Pancreas (tissue), 10 donors: ENCODE data around the gene MYRF. TPM values are rescaled to one million over a fixed set of nuclear protein-coding genes. Genes with fewer than 3 reads are reported as not detected.

Experiments used
- ATAC-seq, 4 donors: fragments of 200-7000 bp; cut with Tn5 transposase; one replicate each; pipeline versions ENCODE4 v1.8.0 to v1.9.1; 2020; ENCODE audit warnings: mild to moderate bottlenecking in 4 of 4, moderate library complexity in 4 of 4
- DNase-seq, 6 donors: peaks; one replicate each; pipeline ENCODE4 v3.0.0-alpha.2; 2020
- FAIRE-seq: peaks from 2 replicates; lab custom pipeline; 2012; peaks lifted over from hg19 to GRCh38; lab: Jason Lieb, UNC
- H3K27ac ChIP-seq, 4 donors: fragments of 200-600 bp; sonication (generic); 1 replicate in 3 of 4; 2 replicates in 1 of 4; pipeline versions ENCODE4 v1.5.0 to v1.8.0; 2020
- H3K27me3 ChIP-seq, 4 donors: fragments of 200-600 bp; one replicate each; pipeline ENCODE4 v1.8.0; 2021
- H3K36me3 ChIP-seq, 3 donors: fragments of 200-600 bp; sonication (generic) in 1 of 3; one replicate each; pipeline versions ENCODE4 v1.5.0 to v1.8.0; 2020 to 2021
- H3K4me1 ChIP-seq, 3 donors: fragments of 200-600 bp; one replicate each; pipeline ENCODE4 v1.8.0; 2021
- H3K4me3 ChIP-seq, 4 donors: fragments of 200-600 bp; sonication (generic) in 2 of 4; one replicate each; pipeline versions ENCODE4 v1.5.0 to v1.8.0; 2020 to 2021
- H3K9me3 ChIP-seq, 4 donors: fragments of 200-600 bp; one replicate each; pipeline ENCODE4 v1.8.0; 2021
- CTCF ChIP-seq, 4 donors: fragments of 200-600 bp; sonication (generic) in 3 of 4; IDR thresholded peaks; one replicate each; pipeline versions ENCODE4 v1.5.0 to v1.8.0; 2021; ENCODE audit warnings: antibody characterized with exemption in 4 of 4
- WGBS, 2 donors: extraction: QIAGEN DNeasy Blood & Tissue Kit; methylation state at CpG; one replicate each; pipeline ENCODE4 v1.1.7; 2013; 5-methylcytosine and 5-hydroxymethylcytosine counted together
- intact Hi-C, 3 donors: fragments of 100-400 bp; cut with DNase I; formaldehyde crosslinking; loops; one replicate each; pipeline versions ENCODE4 v1.11.1 to v1.14.2; 2022
- polyA plus RNA-seq, 2 donors: library from polyadenylated mRNA; stranded (reverse); fragments of 200-250 nt; gene quantifications; one replicate each; pipeline ENCODE4 v1.2.3, GENCODE V29; 2013
- total RNA-seq, 6 donors: library from RNA; stranded (reverse); fragmentation: NEBNext Ultra II Directional in 4 of 6; extraction: Animal tissue kit (Norgen Biotek cat#: 25700) in 4 of 6; gene quantifications; one replicate each; pipeline versions ENCODE4 v1.2.1 to v1.2.4, GENCODE V29; 2021 to 2023
- donor health status: healthy with polysubstance abuse.
- donor health status: DM: no; HTN: no; CAD: no; lungs with moderate emphysema.
- donor health status: DM: no; HTN: no; CAD: no.
- donor health status: control.
- donor health status: control.
- donor health status: Bipolar disorder and iron deficiency.
- donor health status: DM: yes; HTN: yes; CAD: no.
- donor health status: DM: no; HTN: no; CAD: no.
- donor health status: DM: no; HTN: no; CAD: no.
- donor health status: DM: yes; HTN: yes; CAD: no.

MYRF gene
- total and polyA plus RNA-seq, 8 donors, result 19.1 to 69.3 (median 30.2) TPM

DNA sequence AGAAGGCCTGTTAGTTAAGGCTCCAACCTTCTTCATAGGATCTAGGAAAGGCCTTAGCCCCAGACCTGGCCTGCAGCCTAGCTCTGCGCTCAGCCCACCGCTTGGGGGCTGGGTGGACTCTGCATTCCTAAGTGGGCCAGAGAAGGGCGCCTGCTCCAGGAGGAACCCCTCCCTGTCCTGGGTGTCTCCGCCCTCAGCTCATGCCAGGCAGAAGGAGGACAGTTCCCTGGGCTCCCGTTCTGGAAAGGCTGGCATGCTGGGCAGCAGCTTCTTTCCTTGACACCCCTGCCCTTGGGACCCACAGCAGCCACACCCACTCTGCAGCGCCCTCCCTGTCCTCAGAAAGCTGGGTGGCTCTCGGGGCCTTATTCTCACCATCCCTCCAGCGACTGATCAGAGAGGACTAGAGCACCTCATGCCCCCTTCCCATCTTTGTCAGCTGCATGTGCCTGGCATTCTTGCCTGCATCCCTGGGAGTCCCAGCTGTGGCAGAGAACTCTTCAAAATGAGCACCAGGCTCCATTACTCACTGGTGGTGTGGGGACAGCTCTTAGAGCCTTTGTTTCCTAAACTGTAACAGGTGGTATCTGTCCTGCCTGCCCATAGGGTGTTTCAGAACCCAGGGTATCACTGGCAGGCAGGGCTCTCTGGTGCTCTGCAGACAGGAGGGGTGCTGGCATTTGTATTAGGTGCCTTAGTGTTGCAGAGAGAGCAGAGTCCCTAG lies 20.3 kb upstream of the MYRF start:
- DNase-seq (peak in 1 of 6 donors; percentile 55), ATAC-seq (no peak), FAIRE-seq (no peak)
- no peak overlapping the region for H3K4me3 ChIP-seq
- intact Hi-C loops, result loop anchor here in 2 of 3 donors (5.0 to 10.0 kb wide), 2 partner anchors 47 to 60 kb away; partner anchors contain the start of gene DAGLA (in 1 of the 2)
- no peak for TF ChIP-seq CTCF (IDR thresholded peaks at IDR 0.05)
- H3K27ac ChIP-seq, result no peak overlapping the region
- H3K9me3 ChIP-seq, result no peaks in the 10 kb centered on the region
- H3K36me3 ChIP-seq, result peaks cover 0 to 24% (median 4%) of the 10 kb centered on the region in 3 donors
- peaks cover 0 to 19% (median 5%) of the 10 kb centered on the region in 3 donors for H3K4me1 ChIP-seq
- no peaks in the 10 kb centered on the region for H3K27me3 ChIP-seq
- 87 to 93% methylated on average over 8 of the region's 8 CpGs for WGBS, 2 donors

GRCh38 chr11:61732705-61733104 lies 19.7 kb upstream of the MYRF start:
- no peak for FAIRE-seq
- DNase-seq, result peak in 2 of 6 donors; percentile 33 to 63
- H3K36me3 ChIP-seq, result peaks cover 0 to 24% (median 4%) of the 10 kb centered on the region in 3 donors
- no peaks in the 10 kb centered on the region for H3K27me3 ChIP-seq
- H3K9me3 ChIP-seq, result no peaks in the 10 kb centered on the region
- no peak for TF ChIP-seq CTCF (IDR thresholded peaks at IDR 0.05)
- H3K27ac ChIP-seq, result no peak overlapping the region
- WGBS, 2 donors, result 70 to 73% methylated on average over 6 of the region's 6 CpGs
- no peak overlapping the region for H3K4me3 ChIP-seq
- peaks cover 0 to 19% (median 5%) of the 10 kb centered on the region in 3 donors for H3K4me1 ChIP-seq
- intact Hi-C loops, result loop anchor here in 2 of 3 donors (5.0 to 10.0 kb wide), 2 partner anchors 48 to 60 kb away; partner anchors contain the start of gene DAGLA (in 1 of the 2)
- ATAC-seq, result peak in 1 of 4 donors; percentile 7

GRCh38 chr11:61733120-61733978 lies 19.1 kb upstream of the MYRF start:
- TF ChIP-seq CTCF (IDR thresholded peaks at IDR 0.05), result peak; percentile 96 to 100 (median 99)
- 23 to 31% methylated on average over 13 of the region's 13 CpGs for WGBS, 2 donors
- no peak for FAIRE-seq
- H3K27ac ChIP-seq, result no peak overlapping the region
- DNase-seq, result peak; percentile 76 to 94 (median 90)
- H3K36me3 ChIP-seq, result peaks cover 0 to 24% (median 4%) of the 10 kb centered on the region in 3 donors
- ATAC-seq, result peak; percentile 73 to 94 (median 90)
- intact Hi-C loops, result loop anchor here in 2 of 3 donors (5.0 to 10.0 kb wide), 2 partner anchors 49 to 61 kb away; partner anchors contain the start of gene DAGLA (in 1 of the 2)
- H3K27me3 ChIP-seq, result no peaks in the 10 kb centered on the region
- peaks cover 0 to 19% (median 5%) of the 10 kb centered on the region in 3 donors for H3K4me1 ChIP-seq
- no peak overlapping the region for H3K4me3 ChIP-seq
- no peaks in the 10 kb centered on the region for H3K9me3 ChIP-seq

DNA sequence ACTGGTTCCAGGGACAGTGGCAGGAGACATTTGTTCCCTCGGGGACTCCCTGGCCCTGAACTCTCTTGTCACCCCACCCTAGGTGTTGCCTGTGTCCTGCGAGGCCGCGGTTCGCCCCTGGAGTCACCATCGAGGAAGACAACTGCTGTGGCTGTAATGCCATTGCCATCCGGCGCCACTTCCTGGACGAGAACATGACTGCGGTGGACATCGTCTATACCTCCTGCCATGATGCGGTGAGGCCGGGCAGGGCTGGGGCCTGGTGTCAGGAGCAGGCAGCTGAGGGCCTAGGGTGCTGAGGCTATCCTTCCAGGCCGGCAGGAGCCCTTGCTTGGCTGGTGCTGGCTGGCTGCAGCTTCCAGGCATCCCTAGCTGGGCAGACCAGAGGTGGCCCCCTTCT lies 17.7 kb upstream of the MYRF start:
- Histone ChIP-seq H3K4me3 (no peak overlapping the region), H3K27ac (no peak overlapping the region), H3K4me1 (peaks cover 0 to 16% (median 4%) of the 10 kb centered on the region in 3 donors), H3K9me3 (no peaks in the 10 kb centered on the region), H3K27me3 (no peaks in the 10 kb centered on the region), H3K36me3 (peaks cover 0 to 18% (median 4%) of the 10 kb centered on the region in 3 donors)
- FAIRE-seq, result no peak
- ATAC-seq, result no peak
- intact Hi-C loops, result loop anchor here in 2 of 3 donors (5.0 to 10.0 kb wide), 2 partner anchors 50 to 62 kb away; partner anchors contain the start of gene DAGLA (in 1 of the 2)
- no peak for TF ChIP-seq CTCF (IDR thresholded peaks at IDR 0.05)
- 92 to 94% methylated on average over 14 of the region's 14 CpGs for WGBS, 2 donors
- peak in 1 of 6 donors; percentile 80 for DNase-seq
